Measurements from ENCODE around the gene ANKRD23.

The ANKRD23 gene

GRCh38 chr2:96792772-96793749 lies 50.8 kb downstream of the ANKRD23 start:
- no peak for DNase-seq

GRCh38 chr2:96789245-96789617 lies 54.6 kb downstream of the ANKRD23 start:
- DNase-seq, result no peak

- DNase-seq, result no peak
Measured at GRCh38 chr2:96788442-96789244, 55.2 kb downstream of the ANKRD23 start.
